Measurements from ENCODE around the gene ZNF536. TPM values are rescaled to one million over a fixed set of nuclear protein-coding genes. Genes with fewer than 3 reads are reported as not detected.

The ZNF536 gene
- total and polyA plus RNA-seq, 2 of the 13 experiments (the other 11 are each of a cell fraction or from before 2014, with no cell fraction given) = not detected

DNA sequence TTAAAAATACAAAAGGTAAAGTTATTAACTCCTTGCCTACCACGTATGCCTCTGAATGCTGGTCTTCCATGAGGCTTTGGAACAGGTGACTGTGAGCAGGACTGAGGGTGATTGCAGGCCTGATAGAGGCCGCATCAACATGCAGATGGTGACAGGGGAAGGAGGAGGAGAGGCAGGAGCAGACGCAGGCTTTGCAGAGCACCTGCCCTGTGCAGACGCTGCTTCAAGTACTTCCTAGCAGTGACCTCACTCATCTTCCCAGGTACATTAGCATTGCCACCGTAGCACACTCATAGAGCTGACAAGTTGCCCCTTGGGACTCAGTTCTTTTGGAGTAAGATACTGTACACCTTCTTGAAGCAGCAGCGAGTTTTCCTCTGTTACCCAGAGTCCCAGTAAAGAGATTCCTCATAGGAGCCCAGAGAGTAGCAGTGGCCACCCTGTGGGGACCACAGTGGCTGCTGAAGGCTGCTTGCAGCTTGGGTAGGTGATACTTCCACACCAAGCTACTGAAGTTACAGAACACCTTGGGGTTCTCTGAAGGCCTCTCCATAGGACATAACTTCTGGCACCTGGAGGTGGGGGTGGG lies 56.0 kb downstream of the ZNF536 start (continued):
- TF ChIP-seq SP140L (CRISPR knock-in tag; IDR thresholded peaks at IDR 0.05; ENCODE audit: borderline replicate concordance) = no peak
- TF ChIP-seq, protein P1, sequence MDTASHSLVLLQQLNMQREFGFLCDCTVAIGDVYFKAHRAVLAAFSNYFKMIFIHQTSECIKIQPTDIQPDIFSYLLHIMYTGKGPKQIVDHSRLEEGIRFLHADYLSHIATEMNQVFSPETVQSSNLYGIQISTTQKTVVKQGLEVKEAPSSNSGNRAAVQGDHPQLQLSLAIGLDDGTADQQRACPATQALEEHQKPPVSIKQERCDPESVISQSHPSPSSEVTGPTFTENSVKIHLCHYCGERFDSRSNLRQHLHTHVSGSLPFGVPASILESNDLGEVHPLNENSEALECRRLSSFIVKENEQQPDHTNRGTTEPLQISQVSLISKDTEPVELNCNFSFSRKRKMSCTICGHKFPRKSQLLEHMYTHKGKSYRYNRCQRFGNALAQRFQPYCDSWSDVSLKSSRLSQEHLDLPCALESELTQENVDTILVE (CRISPR knock-in tag; IDR thresholded peaks at IDR 0.05) = no peak

- H3K4me2 ChIP-seq (ENCODE audit: low read depth, low read length) = no peak overlapping the region
- H3K79me2 ChIP-seq (ENCODE audit: insufficient read depth, low read length) = no peaks in the 10 kb centered on the region
- ATAC-seq (no peak), FAIRE-seq (no peak), DNase-seq (ENCODE audit: low spot score) (no peak)
- H4K20me1 ChIP-seq (ENCODE audit: insufficient read depth, low read length) = no peaks in the 10 kb centered on the region
- TF ChIP-seq HDAC6 (IDR thresholded peaks at IDR 0.05; ENCODE audit: low read depth, low read length) = no peak
- no peaks in the 10 kb centered on the region for H3K9me3 ChIP-seq (ENCODE audit: low read length)
- H3K9ac ChIP-seq (ENCODE audit: insufficient read depth, low read depth, low read length) = no peak overlapping the region
- in situ Hi-C loops (cut with HindIII; ENCODE audit: extremely low pct_ligation_motif_present, low pct_unique_long_range_greater_than_20kb) = no loop called here
- no peaks in the 10 kb centered on the region for H3K4me1 ChIP-seq (ENCODE audit: insufficient read depth, low read length)
- 10% methylated on average over 2 of the region's 3 CpGs for WGBS (ENCODE audit: low lambda C conversion rate)
- no peak overlapping the region for H3K27ac ChIP-seq (ENCODE audit: extremely low read length, insufficient read depth, low read length)
- ChIA-PET POLR2A (no interaction called here), CTCF (ENCODE audit: low intra/inter-chr PET ratio, low total read pairs) (no interaction called here)
- no peaks in the 10 kb centered on the region for H3K36me3 ChIP-seq (replicated peaks in 1 of 2; ENCODE audit: control insufficient read depth in 1 of 2, insufficient read depth in 2 of 2, low read length in 2 of 2)
- H2AFZ ChIP-seq (ENCODE audit: low read length) = no peak overlapping the region
- H3K27me3 ChIP-seq (ENCODE audit: control insufficient read depth in 1 of 2, insufficient read depth in 2 of 2, low read length in 2 of 2) = peaks cover 0 to 5% of the 10 kb centered on the region in 2 experiments; a peak in 3 of 5 replicates
- intact Hi-C loops (cut with micrococcal nuclease; ENCODE audit: unreplicated experiment) = no loop called here
- H3K4me3 ChIP-seq (replicated peaks in 1 of 3; ENCODE audit: insufficient read depth in 1 of 3, low read depth in 2 of 3, low read length in 3 of 3) = no peak overlapping the region
- no TSS peak for BruUV-seq (replicated peaks)
These were observed 56.7 kb downstream of the ZNF536 start for GRCh38 chr19:30428844-30429243.

- peaks cover 0 to 5% of the 10 kb centered on the region in 2 experiments; a peak in 3 of 5 replicates for H3K27me3 ChIP-seq (ENCODE audit: control insufficient read depth in 1 of 2, insufficient read depth in 2 of 2, low read length in 2 of 2)
- FAIRE-seq (no peak), ATAC-seq (no peak), DNase-seq (ENCODE audit: low spot score) (no peak)
- H3K4me3 ChIP-seq (replicated peaks in 1 of 3; ENCODE audit: insufficient read depth in 1 of 3, low read depth in 2 of 3, low read length in 3 of 3) = no peak overlapping the region
- BruUV-seq (replicated peaks) = no TSS peak
- H3K9ac ChIP-seq (ENCODE audit: insufficient read depth, low read depth, low read length) = no peak overlapping the region
- intact Hi-C loops (cut with micrococcal nuclease; ENCODE audit: unreplicated experiment) = no loop called here
- H3K36me3 ChIP-seq (replicated peaks in 1 of 2; ENCODE audit: control insufficient read depth in 1 of 2, insufficient read depth in 2 of 2, low read length in 2 of 2) = no peaks in the 10 kb centered on the region
- no peak overlapping the region for H3K4me2 ChIP-seq (ENCODE audit: low read depth, low read length)
- H3K79me2 ChIP-seq (ENCODE audit: insufficient read depth, low read length) = no peaks in the 10 kb centered on the region
- no peaks in the 10 kb centered on the region for H4K20me1 ChIP-seq (ENCODE audit: insufficient read depth, low read length)
- 12% methylated on average over 6 of the region's 6 CpGs for WGBS (ENCODE audit: low lambda C conversion rate)
- in situ Hi-C loops (cut with HindIII; ENCODE audit: extremely low pct_ligation_motif_present, low pct_unique_long_range_greater_than_20kb) = no loop called here
- ChIA-PET CTCF (ENCODE audit: low intra/inter-chr PET ratio, low total read pairs) (no interaction called here), POLR2A (no interaction called here)
- H3K4me1 ChIP-seq (ENCODE audit: insufficient read depth, low read length) = no peaks in the 10 kb centered on the region
- no peak for TF ChIP-seq NONO (IDR thresholded peaks at IDR 0.05)
- no peak for TF ChIP-seq NONO (CRISPR knock-in tag; conservative IDR thresholded peaks at IDR 0.05)
- TF ChIP-seq ELF4 (CRISPR knock-in tag; IDR thresholded peaks at IDR 0.05; ENCODE audit: borderline replicate concordance) = no peak
- TF ChIP-seq SMAD3 (CRISPR knock-in tag; IDR thresholded peaks at IDR 0.05) = no peak
- no peak overlapping the region for H2AFZ ChIP-seq (ENCODE audit: low read length)
- peaks cover 6% of the 10 kb centered on the region; the same call in 1 of the 2 replicates for H3K9me3 ChIP-seq (ENCODE audit: low read length)
- no peak overlapping the region for H3K27ac ChIP-seq (ENCODE audit: extremely low read length, insufficient read depth, low read length)
These were observed 58.1 kb downstream of the ZNF536 start for GRCh38 chr19:30430206-30430734.
